Esophagus squamous epithelium (tissue), 5 donors: Measurements from ENCODE around the gene GFPT1. TPM values are rescaled to one million over a fixed set of nuclear protein-coding genes. Genes with fewer than 3 reads are reported as not detected.

ENCODE experiments used
- DNase-seq: peaks from one replicate; lab custom pipeline; 2025; lab: John Stamatoyannopoulos, UW
- H3K27ac ChIP-seq, 4 donors: fragments of 200-600 bp; sonication (generic); one replicate each; pipeline ENCODE4 v1.5.1; 2016 to 2019; ENCODE audit warnings: mild to moderate bottlenecking in 1 of 4
- H3K27me3 ChIP-seq, 4 donors: fragments of 200-600 bp; sonication (generic); 1 replicate in 3 of 4; 2 replicates in 1 of 4; pipeline versions ENCODE4 v1.5.1 to v1.6.0; 2017 to 2021; ENCODE audit warnings: antibody characterized with exemption in 1 of 4
- H3K36me3 ChIP-seq, 3 donors: fragments of 200-600 bp; sonication (generic); one replicate each; pipeline ENCODE4 v1.5.1; 2016 to 2019
- H3K4me1 ChIP-seq, 3 donors: fragments of 200-600 bp; sonication (generic); one replicate each; pipeline ENCODE4 v1.5.1; 2017 to 2019
- H3K4me3 ChIP-seq, 4 donors: fragments of 200-600 bp; sonication (generic); 1 replicate in 3 of 4; 2 replicates in 1 of 4; pipeline ENCODE4 v1.5.1; 2016 to 2019; ENCODE audit warnings: mild to moderate bottlenecking in 2 of 4, moderate library complexity in 1 of 4
- H3K9me3 ChIP-seq, 3 donors: fragments of 200-600 bp; sonication (generic); one replicate each; pipeline ENCODE4 v1.5.1; 2016 to 2019
- POLR2A ChIP-seq, 4 donors: fragments of 450-650 bp; IDR thresholded peaks; one replicate each; pipeline ENCODE4 v1.6.1; 2017; ENCODE audit warnings: antibody characterized with exemption in 4 of 4, mild to moderate bottlenecking in 4 of 4, moderate library complexity in 3 of 4
- WGBS, 2 donors: methylation state at CpG; one replicate each; pipeline ENCODE4 v1.1.5; 2018; 5-methylcytosine and 5-hydroxymethylcytosine counted together
- intact Hi-C: fragments of 100-400 bp; cut with DNase I; formaldehyde crosslinking; loops from one replicate; pipeline ENCODE4 v1.15.0; 2022
- total RNA-seq, 4 donors: library from RNA; depleted of rRNA; stranded (reverse); fragments of >200 nt; gene quantifications; one replicate each; pipeline ENCODE4 v1.1.0, GENCODE V29; 2016
- TF ChIP-seq, protein P1 (sequence below), 6 experiments: fragments of 450-650 bp in 4 of 6; fragments of 200-600 bp in 2 of 6; sonication (generic) in 2 of 6; IDR thresholded peaks; one replicate each; pipeline ENCODE4 v1.5.1; 2016 to 2019; ENCODE audit warnings: antibody characterized with exemption in 6 of 6, mild to moderate bottlenecking in 4 of 6, moderate library complexity in 4 of 6
- donor health status: DM: yes; HTN: yes; CAD: no.

GFPT1 gene
- total RNA-seq, 4 donors from 2014 or later: 13.9 to 25.8 (median 19.5) TPM

DNA sequence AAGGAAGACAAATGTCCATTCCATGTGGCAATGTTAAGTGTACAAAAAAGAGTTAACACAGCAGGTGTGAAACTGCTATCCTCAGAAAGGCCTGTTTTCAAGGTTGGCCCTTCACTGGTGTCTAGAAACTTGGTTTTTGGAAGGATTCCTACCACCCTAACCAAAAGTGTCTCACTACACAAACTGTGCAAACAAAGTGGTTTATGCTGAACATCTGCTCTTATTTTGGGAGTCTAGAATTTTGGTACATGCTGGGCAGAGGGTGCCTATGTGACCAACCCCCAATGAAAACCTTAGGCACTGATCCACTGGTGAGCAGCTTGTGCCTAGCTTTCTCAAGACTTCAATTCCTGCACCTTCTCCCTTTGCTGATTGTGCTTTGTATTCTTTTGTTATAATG lies 14.3 kb downstream of the GFPT1 start:
- no peaks in the 10 kb centered on the region for H3K9me3 ChIP-seq
- H3K27ac ChIP-seq: no peak overlapping the region
- H3K27me3 ChIP-seq: no peaks in the 10 kb centered on the region
- no peak overlapping the region for H3K4me3 ChIP-seq
- H3K4me1 ChIP-seq: peaks cover 0 to 14% (median 0%) of the 10 kb centered on the region in 3 donors
- TF ChIP-seq, protein P1, sequence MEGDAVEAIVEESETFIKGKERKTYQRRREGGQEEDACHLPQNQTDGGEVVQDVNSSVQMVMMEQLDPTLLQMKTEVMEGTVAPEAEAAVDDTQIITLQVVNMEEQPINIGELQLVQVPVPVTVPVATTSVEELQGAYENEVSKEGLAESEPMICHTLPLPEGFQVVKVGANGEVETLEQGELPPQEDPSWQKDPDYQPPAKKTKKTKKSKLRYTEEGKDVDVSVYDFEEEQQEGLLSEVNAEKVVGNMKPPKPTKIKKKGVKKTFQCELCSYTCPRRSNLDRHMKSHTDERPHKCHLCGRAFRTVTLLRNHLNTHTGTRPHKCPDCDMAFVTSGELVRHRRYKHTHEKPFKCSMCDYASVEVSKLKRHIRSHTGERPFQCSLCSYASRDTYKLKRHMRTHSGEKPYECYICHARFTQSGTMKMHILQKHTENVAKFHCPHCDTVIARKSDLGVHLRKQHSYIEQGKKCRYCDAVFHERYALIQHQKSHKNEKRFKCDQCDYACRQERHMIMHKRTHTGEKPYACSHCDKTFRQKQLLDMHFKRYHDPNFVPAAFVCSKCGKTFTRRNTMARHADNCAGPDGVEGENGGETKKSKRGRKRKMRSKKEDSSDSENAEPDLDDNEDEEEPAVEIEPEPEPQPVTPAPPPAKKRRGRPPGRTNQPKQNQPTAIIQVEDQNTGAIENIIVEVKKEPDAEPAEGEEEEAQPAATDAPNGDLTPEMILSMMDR (IDR thresholded peaks at IDR 0.05): no peak
- TF ChIP-seq POLR2A (IDR thresholded peaks at IDR 0.05): no peak
- H3K36me3 ChIP-seq: peaks cover 2 to 61% (median 7%) of the 10 kb centered on the region in 3 donors
- DNase-seq: no peak
- intact Hi-C loops: no loop called here

DNA sequence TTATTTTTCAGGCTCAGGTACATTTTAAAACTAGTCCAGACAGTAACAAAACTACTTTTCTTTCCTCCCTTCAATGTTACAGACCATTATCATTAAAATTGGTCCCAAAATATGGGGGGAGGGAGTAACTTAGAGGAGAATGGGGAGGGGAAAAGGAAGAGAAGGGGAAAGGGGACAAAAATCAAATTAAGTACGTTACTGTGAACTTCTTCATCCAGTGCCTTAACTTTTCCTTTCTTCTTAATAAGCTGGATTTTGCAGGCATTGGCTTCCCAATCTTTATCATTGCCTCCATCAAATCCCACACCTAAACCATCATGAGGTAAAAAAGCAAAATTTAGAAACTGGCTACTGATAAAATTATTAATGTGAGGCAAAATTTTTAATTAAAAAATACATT lies 17.2 kb downstream of the GFPT1 start:
- Histone ChIP-seq H3K9me3 (no peaks in the 10 kb centered on the region), H3K27ac (no peak overlapping the region), H3K4me1 (no peaks in the 10 kb centered on the region), H3K4me3 (no peak overlapping the region), H3K27me3 (no peaks in the 10 kb centered on the region), H3K36me3 (peaks cover 5 to 90% (median 7%) of the 10 kb centered on the region in 3 donors)
- no peak for DNase-seq
- 89 to 90% methylated on average over 1 of the region's 1 CpG for WGBS, 2 donors
- TF ChIP-seq, protein P1 (IDR thresholded peaks at IDR 0.05): no peak
- TF ChIP-seq POLR2A (IDR thresholded peaks at IDR 0.05): no peak
- intact Hi-C loops: no loop called here

DNA sequence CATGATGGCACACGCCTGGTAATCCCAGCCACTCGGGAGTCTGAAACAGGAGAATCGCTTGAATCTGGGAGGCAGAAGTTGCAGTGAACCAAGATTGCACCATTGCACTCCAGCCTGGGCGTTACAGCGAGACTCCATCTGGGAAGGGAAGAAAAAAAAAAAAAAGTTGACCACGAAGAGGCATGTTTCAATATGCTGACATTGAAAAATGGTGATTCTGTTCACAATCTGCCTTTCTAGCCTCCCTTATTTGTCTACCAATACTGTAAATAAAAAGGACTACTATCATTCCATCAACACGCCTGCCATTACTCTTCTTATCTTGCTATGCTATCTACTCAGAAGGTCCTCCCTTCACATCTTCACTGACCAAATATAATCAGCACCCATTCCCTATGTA lies 18.4 kb downstream of the GFPT1 start:
- no peak for TF ChIP-seq POLR2A (IDR thresholded peaks at IDR 0.05)
- TF ChIP-seq, protein P1 (IDR thresholded peaks at IDR 0.05): no peak
- H3K4me1 ChIP-seq: no peaks in the 10 kb centered on the region
- no peak for DNase-seq
- H3K36me3 ChIP-seq: peaks cover 5 to 99% (median 7%) of the 10 kb centered on the region in 3 donors
- no peak overlapping the region for H3K27ac ChIP-seq
- H3K4me3 ChIP-seq: no peak overlapping the region
- H3K9me3 ChIP-seq: no peaks in the 10 kb centered on the region
- H3K27me3 ChIP-seq: no peaks in the 10 kb centered on the region
- intact Hi-C loops: no loop called here
- 78% methylated on average over 7 of the region's 7 CpGs for WGBS, 2 donors

DNA sequence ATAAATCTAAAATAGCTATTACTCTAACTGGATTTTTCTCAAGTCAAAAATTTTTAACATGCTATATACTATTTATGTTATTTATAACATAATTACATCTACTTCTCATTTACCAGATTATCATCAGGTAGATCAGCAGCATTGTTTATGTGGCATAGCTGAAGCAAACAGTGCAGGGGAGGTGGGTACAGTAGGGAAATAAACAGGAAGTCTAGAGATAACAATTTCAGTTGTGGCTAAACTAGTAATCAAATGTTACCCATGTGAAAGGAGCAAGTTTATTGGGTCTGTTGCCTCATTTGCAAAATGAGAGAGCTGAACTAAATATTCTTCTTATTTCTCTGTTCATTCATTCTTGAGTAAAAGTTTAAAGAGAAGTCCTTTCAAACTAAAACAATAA lies 27.7 kb downstream of the GFPT1 start:
- Histone ChIP-seq H3K27me3 (no peaks in the 10 kb centered on the region), H3K4me1 (no peaks in the 10 kb centered on the region), H3K36me3 (peaks cover 6 to 100% (median 37%) of the 10 kb centered on the region in 3 donors), H3K9me3 (no peaks in the 10 kb centered on the region), H3K4me3 (no peak overlapping the region), H3K27ac (no peak overlapping the region)
- TF ChIP-seq POLR2A (IDR thresholded peaks at IDR 0.05): no peak
- TF ChIP-seq, protein P1 (IDR thresholded peaks at IDR 0.05): no peak
- intact Hi-C loops: no loop called here
- no peak for DNase-seq

DNA sequence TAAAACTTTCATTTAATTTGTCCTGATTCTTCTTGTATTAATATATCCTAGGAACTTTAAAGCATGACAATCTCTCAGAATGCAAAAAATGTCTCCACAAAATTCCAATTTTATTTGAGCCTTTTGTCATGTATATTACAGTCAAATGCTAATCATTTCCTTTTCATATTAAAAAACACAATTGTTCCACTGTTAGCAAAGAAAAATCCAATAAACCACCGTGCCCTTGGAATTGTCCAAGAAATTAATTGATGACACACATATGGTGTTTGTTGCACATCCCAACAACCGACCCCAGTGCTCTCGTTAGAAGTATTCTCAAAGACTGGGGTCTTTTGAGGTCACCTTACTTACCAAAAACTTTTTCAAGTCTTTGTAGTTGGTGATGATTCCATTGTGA lies 28.1 kb downstream of the GFPT1 start:
- no peaks in the 10 kb centered on the region for H3K4me1 ChIP-seq
- 62 to 85% methylated on average over 3 of the region's 3 CpGs for WGBS, 2 donors
- H3K9me3 ChIP-seq: no peaks in the 10 kb centered on the region
- intact Hi-C loops: no loop called here
- H3K27ac ChIP-seq: no peak overlapping the region
- no peak overlapping the region for H3K4me3 ChIP-seq
- H3K27me3 ChIP-seq: no peaks in the 10 kb centered on the region
- no peak for DNase-seq
- no peak for TF ChIP-seq POLR2A (IDR thresholded peaks at IDR 0.05)
- TF ChIP-seq, protein P1 (IDR thresholded peaks at IDR 0.05): no peak
- H3K36me3 ChIP-seq: peaks cover 6 to 100% (median 37%) of the 10 kb centered on the region in 3 donors
